ENCODE measurements around the gene CLDN4.
"Not testable (repeated sequence)": the region's sequence is repeated elsewhere in the genome, so short reads cannot be mapped to it uniquely, and the experiment has no call there.

Gene CLDN4, protein sequence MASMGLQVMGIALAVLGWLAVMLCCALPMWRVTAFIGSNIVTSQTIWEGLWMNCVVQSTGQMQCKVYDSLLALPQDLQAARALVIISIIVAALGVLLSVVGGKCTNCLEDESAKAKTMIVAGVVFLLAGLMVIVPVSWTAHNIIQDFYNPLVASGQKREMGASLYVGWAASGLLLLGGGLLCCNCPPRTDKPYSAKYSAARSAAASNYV

DNA sequence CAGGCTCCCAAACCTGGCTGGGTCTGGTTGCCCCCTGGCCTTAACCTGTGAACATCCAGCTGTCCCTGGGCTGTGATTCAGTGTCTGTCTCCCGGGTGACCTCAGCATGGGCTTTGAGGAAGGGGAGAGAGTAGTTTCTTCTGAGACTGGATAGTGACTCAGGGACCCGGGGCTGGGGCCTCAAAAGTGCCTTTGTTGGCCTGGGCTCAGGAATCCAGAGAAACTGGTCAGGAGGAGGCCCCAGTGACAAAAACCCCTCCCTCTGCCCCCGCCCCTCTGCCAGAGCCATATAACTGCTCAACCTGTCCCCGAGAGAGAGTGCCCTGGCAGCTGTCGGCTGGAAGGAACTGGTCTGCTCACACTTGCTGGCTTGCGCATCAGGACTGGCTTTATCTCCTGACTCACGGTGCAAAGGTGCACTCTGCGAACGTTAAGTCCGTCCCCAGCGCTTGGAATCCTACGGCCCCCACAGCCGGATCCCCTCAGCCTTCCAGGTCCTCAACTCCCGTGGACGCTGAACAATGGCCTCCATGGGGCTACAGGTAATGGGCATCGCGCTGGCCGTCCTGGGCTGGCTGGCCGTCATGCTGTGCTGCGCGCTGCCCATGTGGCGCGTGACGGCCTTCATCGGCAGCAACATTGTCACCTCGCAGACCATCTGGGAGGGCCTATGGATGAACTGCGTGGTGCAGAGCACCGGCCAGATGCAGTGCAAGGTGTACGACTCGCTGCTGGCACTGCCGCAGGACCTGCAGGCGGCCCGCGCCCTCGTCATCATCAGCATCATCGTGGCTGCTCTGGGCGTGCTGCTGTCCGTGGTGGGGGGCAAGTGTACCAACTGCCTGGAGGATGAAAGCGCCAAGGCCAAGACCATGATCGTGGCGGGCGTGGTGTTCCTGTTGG lies at the start of gene CLDN4:
TSS of gene CLDN4 (plus strand) at position 316 of the 903 bp plus-strand sequence. CDS start at position 522, 206 bp downstream.
- DNase-seq (ENCODE audit: low read depth): no peak

DNA sequence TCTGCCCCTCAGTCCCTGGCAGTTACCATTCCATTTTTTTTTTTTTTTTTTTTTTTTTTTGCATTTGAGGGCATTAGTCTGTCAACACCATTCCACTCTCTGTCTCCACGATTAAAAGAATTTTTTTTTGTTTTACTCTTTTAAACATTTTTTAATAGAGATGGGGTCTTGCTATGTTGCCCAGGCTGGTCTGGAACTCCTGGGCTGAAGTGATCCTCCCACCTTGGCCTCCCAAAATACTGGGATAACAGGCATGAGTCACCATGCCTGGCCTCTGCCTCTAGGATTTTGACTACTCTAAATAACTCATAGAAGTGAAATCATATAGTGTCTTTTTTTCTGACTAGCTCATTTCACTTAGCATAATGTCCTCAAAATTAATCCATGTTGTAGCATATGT lies 44.2 kb upstream of the CLDN4 start:
- no peak for DNase-seq (ENCODE audit: low read depth)

DNA sequence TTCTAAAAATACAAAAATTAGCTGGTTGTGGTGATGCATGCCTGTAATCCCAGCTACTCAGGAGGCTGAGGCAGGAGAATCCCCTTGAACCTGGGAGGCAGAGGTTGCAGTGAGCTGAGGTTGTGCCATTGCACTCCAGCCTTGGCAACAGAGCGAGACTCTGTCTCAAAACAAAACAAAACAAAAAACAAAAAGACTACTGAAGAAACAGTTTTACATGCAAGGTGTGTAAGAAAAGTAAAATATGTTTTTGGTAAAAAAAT lies 43.1 kb upstream of the CLDN4 start:
- not testable (repeated sequence) for DNase-seq (ENCODE audit: low read depth)

DNA sequence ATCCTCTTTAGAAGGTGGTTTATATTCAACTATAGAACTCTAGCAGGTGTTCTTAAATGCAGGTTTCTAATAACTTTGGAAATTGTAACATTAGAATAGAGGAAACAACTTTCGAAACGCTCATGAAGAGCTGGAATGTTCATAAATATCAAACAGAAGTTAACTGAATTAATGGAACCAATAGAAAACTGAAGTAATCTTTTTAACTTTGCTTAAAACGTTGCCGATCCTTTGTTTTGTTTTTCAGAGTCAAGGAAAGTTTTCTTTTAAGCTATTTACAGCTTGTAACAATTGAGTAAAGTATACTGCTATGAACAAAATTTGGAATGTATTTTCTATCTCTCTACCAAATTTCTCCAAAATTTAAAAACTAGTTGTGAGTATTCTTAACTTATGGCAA lies 41.7 kb upstream of the CLDN4 start:
- DNase-seq (ENCODE audit: low read depth): no peak

DNA sequence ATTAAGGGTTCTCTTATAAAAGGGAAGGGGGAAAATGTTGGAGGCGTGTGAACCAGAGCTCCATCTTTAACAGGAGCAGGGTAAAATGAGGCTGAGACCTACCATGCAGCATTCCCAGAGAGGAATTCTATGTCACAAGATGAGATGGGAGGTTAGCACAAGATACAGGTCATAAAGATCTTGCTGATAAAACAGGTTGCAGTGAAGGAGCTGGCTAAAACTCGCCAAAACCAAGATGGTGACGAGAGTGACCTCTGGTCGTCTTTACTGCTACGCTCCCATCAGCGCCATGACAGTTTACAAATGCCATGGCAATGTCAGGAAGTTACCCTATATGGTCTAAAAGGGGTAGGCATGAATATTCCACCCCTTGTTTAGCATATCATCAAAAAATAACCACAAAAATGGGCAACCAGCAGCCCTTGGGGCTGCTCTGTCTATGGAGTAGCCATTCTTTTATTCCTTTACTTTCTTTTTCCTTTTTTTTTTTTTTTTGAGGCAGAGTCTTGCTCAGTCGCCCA lies 39.6 kb upstream of the CLDN4 start:
- not testable (repeated sequence) for DNase-seq (ENCODE audit: low read depth)

DNA sequence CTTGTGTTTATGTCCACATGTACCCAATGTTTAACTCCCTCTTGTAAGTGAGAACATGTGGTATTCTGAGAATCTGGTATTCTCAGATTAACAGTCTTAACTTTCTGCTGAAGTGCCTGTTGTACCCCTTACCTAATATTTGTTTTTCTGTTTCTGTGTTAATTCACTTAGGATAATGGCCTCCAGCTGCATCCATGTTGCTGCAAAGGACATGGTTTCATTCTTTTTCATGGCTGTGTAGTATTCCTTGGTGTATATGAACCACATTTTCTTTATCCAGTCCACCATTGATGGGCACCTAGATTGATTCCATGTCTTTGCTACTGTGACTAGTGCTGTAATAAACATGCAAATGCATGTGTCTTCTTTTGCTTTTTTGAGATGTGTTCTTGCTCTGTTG lies 35.6 kb upstream of the CLDN4 start:
- not testable (repeated sequence) for DNase-seq (ENCODE audit: low read depth)

DNA sequence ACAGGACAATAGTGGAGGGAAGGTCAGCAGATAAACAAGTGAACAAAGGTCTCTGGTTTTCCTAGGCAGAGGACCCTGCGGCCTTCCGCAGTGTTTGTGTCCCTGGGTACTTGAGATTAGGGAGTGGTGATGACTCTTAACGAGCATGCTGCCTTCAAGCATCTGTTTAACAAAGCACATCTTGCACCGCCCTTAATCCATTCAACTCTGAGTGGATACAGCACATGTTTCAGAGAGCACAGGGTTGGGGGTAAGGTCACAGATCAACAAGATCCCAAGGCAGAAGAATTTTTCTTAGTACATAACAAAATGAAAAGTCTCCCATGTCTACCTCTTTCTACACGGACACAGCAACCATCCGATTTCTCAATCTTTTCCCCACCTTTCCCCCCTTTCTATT lies 34.1 kb upstream of the CLDN4 start:
- not testable (repeated sequence) for DNase-seq (ENCODE audit: low read depth)

DNA sequence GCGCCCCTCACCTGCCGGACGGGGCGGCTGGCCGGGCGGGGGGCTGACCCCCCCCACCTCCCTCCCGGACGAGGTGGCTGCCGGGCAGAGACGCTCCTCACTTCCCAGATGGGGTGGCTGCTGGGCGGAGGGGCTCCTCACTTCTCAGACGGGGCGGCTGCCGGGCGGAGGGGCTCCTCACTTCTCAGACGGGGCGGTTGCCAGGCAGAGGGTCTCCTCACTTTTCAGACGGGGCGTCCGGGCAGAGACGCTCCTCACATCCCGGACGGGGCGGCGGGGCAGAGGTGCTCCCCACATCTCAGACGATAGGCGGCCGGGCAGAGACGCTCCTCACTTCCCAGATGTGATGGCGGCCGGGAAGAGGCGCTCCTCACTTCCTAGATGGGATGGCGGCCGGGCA lies 33.6 kb upstream of the CLDN4 start:
- DNase-seq (ENCODE audit: low read depth): not testable (repeated sequence)

DNA sequence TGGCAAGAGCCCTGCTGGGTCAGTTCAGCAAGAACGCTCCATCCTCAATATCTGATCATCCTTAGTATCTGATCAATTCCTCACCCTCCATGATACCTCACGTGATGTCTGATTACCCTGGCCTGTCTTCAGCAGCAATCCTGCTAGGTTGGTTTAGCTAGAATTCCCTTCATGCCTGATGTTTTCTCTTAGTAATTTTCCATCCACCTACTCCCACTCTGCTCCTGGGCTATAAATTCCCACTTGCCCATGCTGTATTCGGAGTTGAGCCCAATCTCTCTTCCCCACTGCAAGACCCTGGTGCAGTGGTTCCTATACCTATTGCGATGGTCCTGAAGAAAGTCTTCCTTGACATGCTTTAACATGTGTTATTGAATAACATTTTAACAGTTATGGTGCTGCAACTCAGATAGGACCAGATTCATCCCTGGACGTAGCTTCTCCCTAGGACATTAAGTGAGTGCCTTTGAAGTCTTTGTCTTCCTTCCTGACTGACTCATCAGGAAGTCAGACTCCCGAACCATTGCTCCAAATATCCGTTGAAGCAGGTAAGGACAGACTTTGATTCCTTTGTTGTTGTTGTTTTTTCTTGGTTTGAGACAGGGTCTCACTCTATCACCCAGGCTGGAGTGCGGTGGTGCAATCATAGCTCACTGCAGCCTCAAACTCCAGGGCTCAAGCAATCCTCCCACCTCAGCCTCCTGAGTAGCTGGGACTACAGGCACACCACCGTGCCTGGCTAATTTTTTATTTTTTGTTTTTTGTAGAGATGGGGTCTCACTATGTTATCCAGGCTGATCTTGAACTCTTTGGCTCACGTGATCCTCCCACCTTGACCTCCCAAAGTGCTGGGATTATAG lies 31.3 kb upstream of the CLDN4 start:
- no peak for DNase-seq (ENCODE audit: low read depth)

DNA sequence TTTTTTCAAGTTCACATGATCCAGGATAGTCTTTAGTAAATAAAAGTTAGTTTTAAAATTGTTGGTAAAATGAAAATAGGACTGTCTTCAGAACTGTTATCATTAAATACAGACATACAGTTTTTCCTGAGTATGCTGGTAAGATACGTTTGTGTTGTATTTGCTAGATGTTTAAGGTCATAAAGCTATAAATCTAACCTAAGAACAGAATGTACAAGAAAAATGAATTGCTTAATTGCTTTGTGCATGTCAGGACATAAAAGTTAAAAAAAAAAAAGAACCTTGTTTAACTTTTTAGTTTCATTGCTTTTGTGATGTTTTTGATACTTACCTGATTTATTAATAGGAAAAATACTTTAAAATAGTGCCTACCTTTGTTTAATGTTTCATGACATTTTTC lies 29.2 kb upstream of the CLDN4 start:
- no peak for DNase-seq (ENCODE audit: low read depth)

DNA sequence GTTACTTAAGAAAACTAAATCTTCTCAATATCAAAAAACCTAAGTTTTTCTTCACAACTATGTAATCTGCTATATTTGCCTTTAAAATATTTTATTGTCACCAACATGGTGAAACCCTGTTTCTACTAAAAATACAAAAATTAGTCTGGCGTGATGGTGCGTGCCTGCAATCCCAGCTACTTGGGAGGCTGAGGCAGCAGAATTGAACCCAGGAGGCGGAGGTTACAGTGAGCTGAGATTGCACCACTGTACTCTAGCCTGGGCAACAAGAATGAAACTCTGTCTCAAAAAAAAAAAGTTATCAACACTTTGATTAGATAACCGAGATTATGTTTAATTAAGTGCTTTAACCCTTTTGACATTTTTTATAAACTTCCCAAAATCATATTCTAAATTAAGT lies 28.3 kb upstream of the CLDN4 start:
- no peak for DNase-seq (ENCODE audit: low read depth)

DNA sequence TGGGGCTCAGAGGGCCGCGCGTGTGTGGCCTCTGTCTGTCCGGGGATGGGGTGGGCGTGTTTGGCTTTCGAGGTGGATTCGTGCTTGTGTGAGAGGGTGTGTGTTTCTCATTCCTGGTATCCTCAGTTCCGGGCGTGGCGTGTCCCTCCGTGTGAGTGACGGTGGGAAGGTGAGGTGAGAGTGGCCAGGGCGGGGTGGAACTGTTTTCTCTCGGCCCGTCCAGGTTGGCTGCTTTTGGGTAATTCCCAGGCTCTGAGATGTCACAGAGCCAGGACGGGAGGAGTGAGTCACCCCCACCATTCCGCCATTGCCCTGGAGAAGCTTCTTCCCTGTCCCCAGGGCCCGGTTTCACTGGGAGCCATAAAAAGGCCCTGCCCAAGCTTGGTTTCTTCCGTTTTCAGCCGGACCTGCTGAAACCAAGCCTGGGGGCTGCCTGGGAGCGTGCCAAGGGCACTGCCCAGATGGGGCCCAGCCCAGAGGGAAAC lies 21.3 kb upstream of the CLDN4 start:
- DNase-seq (ENCODE audit: low read depth): no peak

DNA sequence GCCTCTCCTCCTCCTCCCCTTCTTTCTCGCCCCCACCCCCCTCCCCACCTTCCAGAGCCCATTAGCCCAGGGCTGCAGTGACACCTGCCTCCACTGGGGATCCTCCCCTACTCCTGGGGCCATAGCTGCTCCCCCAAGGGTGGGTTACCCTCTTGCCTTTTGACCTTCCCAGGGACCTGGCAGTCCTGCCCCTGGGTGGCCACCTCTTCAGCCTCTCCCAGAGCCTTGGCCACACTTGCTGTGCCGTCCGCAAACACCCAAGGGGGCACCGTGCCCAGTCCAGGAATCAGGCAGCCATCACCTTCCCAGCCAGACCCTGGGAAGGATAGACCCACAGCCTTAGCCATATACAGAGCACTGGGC lies 19.8 kb upstream of the CLDN4 start:
- no peak for DNase-seq (ENCODE audit: low read depth)

DNA sequence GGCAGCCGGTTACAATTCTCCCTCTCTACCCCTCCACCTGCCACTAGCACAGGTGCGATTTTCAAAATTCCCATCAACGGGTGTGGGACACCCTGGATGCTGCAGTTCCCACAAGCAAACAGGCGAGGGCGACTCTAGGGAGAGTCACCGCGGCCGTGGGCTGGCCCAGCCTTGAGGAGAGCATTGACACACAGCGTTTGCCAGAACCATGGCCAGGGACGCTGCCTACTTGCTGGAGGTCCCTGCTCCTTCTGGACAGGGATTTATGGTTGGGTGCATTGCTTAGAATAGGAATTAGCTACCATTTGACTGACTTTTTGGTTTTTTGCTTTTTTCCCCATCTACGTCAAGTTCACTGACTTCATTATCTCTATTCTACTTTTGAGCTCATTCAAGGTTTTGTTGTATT lies 19.0 kb upstream of the CLDN4 start:
- DNase-seq (ENCODE audit: low read depth): peak; percentile 28

DNA sequence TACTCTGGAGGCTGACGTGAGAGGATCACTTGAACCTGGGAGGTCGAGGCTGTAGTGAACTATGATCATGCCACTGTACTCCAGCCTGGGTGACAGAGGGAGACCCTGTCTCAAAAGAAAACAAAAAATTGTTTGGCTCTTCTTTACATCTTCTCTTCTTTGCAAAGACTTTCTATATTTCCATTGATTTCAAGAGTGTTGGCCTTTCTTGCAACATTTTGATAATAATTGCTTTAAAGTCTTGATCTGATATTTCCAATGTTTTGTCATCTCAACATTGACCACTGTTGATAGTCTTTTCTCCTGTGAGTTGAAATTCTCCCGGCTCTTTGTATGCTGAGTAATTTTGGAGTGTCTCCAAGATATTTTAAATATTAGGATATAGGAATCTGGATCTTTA lies 17.8 kb upstream of the CLDN4 start:
- DNase-seq (ENCODE audit: low read depth): no peak

DNA sequence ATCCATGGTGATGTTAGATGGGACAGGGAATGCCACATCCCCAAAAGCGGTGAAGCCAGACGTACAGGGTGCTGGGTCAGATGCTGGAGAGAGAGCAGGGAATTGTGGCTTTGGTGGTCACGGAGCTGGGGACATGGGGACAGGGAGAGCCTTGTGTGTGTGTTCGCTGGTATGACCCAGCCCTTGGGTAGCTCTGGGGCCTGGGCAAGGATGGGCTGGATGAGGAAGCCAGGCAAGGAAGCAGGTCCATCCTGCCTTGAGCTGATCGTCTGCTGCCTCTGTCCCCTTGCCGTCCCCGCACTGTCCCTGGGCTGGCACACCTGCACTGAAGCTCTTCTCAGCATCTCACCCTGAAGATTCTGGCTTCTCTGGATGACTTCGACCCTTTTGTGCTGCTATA lies 15.4 kb upstream of the CLDN4 start:
- no peak for DNase-seq (ENCODE audit: low read depth)

DNA sequence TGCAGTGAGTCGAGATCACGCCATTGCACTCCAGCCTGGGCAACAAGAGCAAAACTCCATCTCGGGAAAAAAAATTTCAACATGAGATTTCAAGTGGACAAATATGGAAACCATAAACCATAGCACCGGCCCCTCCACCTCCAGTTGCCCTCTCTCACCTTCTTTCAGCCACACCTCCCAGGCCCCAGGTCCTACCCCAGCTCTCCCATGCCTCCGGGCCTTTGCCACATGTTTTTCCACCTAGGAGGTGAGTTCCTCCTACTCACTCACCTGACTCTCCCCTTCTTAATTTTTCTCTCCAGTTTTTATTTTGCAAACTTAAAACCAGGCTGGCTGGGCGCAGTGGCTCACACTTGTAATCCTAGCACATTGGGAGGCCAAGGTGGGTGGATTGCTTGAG lies 13.7 kb upstream of the CLDN4 start:
- no peak for DNase-seq (ENCODE audit: low read depth)

DNA sequence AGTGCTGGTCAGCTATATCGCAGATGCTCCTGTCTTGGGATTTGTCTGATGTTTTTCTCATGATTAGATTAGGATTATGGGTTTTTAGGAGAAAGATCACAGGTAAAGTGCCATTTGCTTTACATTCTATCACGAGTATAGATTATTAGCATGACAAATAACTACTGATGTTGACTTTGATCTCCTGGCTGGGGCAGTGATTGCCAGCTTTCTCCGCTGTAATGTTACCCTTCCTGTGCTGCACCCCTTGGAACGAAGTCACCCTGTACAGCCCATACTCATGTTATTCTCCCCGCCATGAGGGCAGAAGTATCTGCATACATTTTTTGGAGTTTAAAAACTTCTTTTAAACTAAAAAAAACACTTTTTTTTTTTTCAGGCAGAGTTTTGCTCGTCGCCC lies 10.8 kb upstream of the CLDN4 start:
- no peak for DNase-seq (ENCODE audit: low read depth)

DNA sequence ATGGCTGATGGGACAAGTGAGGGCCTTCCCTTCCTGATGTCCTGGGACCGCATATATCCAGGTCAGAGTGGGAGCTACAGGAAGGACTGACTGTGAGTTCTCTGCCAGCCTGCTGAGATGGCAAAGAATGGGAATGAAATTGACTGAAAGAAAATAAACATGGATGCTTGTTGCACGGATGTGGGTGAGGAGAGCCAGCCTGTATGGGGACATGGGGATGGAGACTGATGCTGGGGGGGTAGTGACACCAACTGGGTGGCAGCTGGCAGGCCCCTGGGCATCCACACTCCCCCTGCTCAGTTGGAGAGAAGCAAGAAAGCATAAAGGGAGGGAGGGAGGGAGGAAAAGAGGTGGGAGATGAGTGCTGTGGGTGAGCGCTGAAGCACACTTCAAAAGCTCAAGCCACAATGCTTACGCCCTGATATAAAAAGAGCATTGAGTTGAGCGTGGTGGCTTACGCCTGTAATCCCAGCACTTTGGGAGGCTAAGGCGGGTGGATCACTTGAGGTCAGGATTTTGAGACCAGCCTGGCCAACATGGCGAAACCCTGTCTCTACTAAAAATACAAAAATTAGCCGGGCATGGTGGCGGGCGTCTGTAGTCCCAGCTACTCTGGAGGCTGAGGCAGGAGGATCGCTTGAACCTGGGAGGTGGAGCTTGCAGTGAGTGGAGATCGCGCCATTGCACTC lies 9.1 kb upstream of the CLDN4 start:
- DNase-seq (ENCODE audit: low read depth): not testable (repeated sequence)

DNA sequence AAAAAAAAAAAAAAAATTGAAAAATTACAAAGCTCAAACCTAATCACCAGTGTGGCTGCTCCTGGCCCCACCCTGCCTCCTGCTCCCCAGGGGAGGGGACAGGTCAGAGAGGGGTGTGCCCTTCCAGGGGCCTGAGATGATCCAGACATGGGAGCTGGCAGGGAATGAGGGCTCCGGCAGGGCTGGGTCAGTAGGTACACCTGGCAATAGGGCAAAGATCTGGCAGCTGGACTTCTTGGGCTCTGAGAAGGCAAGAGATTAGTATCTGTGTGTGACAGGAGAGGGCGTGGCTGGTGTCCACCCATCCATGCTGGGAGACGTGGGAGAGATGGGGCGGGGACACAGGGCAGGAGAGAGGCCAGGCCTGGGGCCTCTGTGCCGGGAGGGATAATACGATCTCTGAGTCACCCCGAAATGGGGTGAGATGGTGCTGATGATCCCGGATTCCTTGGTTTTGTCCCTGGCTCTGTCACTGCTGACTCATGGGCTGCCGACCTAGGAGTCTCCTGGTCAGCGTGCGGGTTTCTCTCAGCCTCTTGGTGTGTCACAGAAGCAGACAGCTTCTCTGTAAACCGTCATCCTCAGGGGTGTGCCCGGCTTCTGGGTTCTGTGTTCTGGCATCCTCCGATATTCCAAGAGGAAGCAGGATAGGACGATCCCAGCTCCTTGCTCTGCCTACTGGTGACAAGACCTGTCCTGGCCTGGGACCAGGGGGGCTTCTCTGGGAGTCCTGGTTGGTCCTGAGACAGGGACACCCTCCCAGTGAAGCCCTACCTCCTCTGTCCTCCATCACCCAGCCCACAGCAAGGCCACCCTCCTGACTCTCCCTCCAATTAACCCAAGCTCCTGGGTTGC lies 8.2 kb upstream of the CLDN4 start:
- DNase-seq (ENCODE audit: low read depth): no peak

DNA sequence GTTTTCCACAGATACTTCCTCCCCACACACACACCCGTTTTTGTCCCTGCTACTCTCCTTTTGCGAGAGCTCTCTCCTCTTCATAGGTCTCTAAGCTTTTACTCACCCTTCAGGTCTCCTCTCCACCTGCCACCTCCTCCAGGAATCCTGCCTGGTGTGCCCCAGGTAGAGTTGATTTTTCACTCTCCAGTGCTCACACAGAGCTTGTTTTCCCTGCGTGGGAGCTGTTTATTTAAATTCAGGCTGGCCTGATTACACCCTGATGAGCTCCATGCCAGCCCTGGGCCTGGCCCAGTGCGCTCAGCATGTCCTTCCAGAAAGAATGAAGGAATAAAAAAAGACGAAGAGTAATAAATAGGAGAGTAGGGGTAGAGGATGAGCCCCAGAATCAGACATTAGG lies 7.5 kb upstream of the CLDN4 start:
- no peak for DNase-seq (ENCODE audit: low read depth)
